Endodermal cell (in vitro differentiated cells): ENCODE measurements around the gene PRICKLE2. TPM values are rescaled to one million over a fixed set of nuclear protein-coding genes. Genes with fewer than 3 reads are reported as not detected.

Experiments
- DNase-seq: peaks from one replicate; pipeline ENCODE4 v3.0.0-alpha.2; 2017
- H3K27ac ChIP-seq: 2 replicates; pipeline ENCODE4 v1.5.1; 2013; ENCODE audit warnings: mild to moderate bottlenecking, low read depth, low read length, moderate library complexity
- H3K27me3 ChIP-seq: 2 replicates; pipeline ENCODE4 v1.6.1; 2013; ENCODE audit warnings: mild to moderate bottlenecking, low read length, moderate library complexity; ENCODE audit not compliant: insufficient read depth, control insufficient read depth, poor library complexity, severe bottlenecking
- H3K36me3 ChIP-seq: 2 replicates; pipeline ENCODE4 v1.7.0; 2013; ENCODE audit warnings: mild to moderate bottlenecking, low read length, moderate library complexity; ENCODE audit not compliant: control insufficient read depth, insufficient read depth
- H3K4me1 ChIP-seq: one replicate; pipeline ENCODE4 v1.7.0; 2013; ENCODE audit warnings: low read length; ENCODE audit not compliant: control insufficient read depth, insufficient read depth
- H3K4me3 ChIP-seq: 2 replicates; pipeline ENCODE4 v1.5.1; 2013; ENCODE audit warnings: mild to moderate bottlenecking, low read length, moderate library complexity
- H3K9ac ChIP-seq: 2 replicates; pipeline ENCODE4 v1.6.1; 2013; ENCODE audit warnings: mild to moderate bottlenecking, low read length, moderate library complexity; ENCODE audit not compliant: poor library complexity, severe bottlenecking; ENCODE audit errors: extremely low read depth
- H3K9me3 ChIP-seq: 2 replicates; pipeline ENCODE4 v1.6.1; 2013; ENCODE audit warnings: mild to moderate bottlenecking, low read length, moderate library complexity; ENCODE audit not compliant: control insufficient read depth
- H3K27ac Mint-ChIP-seq: 2 replicates; pipeline ENCODE4 v1.8.0; 2020; ENCODE audit warnings: mixed read lengths
- H3K27me3 Mint-ChIP-seq: 2 replicates; pipeline ENCODE4 v1.8.0; 2021; ENCODE audit warnings: mild to moderate bottlenecking, mixed read lengths; ENCODE audit not compliant: insufficient read depth
- H3K36me3 Mint-ChIP-seq: 2 replicates; pipeline ENCODE4 v1.8.0; 2020; ENCODE audit warnings: low read depth, mixed read lengths
- H3K4me1 Mint-ChIP-seq: 2 replicates; pipeline ENCODE4 v1.8.0; 2020; ENCODE audit warnings: mixed read lengths
- H3K4me3 Mint-ChIP-seq: 2 replicates; pipeline ENCODE4 v1.8.0; 2020; ENCODE audit warnings: mild to moderate bottlenecking, moderate library complexity, mixed read lengths
- H3K9me3 Mint-ChIP-seq: 2 replicates; pipeline ENCODE4 v1.8.0; 2020; ENCODE audit warnings: mild to moderate bottlenecking, mixed read lengths
- WGBS, 2 experiments: methylation state at CpG; one replicate each; pipeline versions ENCODE4 v1.1.5 to v1.1.7; 2013; ENCODE audit warnings: missing lambda C conversion rate in 2 of 2, mixed read lengths in 1 of 2; ENCODE audit not compliant: insufficient coverage in 1 of 2, insufficient read length in 1 of 2; 5-methylcytosine and 5-hydroxymethylcytosine counted together
- total RNA-seq, 2 donors: library from RNA; stranded (reverse); fragmentation: NEBNext Ultra II Directional in 1 of 2; extraction: Animal tissue kit (Norgen Biotek cat#: 25700) in 1 of 2; gene quantifications; 2 replicates in 1 of 2; 3 replicates in 1 of 2; pipeline ENCODE4 v1.2.1, GENCODE V29; 2021
- TF ChIP-seq, protein P1 (sequence below): fragments of 200-600 bp; sonication (generic); conservative IDR thresholded peaks from 2 replicates; pipeline ENCODE4 v1.5.0; 2021; ENCODE audit warnings: antibody characterized with exemption, mild to moderate bottlenecking

Gene PRICKLE2
- total RNA-seq, 2 donors from 2014 or later = 8.5 to 10.4 TPM

- TF ChIP-seq, protein P1, sequence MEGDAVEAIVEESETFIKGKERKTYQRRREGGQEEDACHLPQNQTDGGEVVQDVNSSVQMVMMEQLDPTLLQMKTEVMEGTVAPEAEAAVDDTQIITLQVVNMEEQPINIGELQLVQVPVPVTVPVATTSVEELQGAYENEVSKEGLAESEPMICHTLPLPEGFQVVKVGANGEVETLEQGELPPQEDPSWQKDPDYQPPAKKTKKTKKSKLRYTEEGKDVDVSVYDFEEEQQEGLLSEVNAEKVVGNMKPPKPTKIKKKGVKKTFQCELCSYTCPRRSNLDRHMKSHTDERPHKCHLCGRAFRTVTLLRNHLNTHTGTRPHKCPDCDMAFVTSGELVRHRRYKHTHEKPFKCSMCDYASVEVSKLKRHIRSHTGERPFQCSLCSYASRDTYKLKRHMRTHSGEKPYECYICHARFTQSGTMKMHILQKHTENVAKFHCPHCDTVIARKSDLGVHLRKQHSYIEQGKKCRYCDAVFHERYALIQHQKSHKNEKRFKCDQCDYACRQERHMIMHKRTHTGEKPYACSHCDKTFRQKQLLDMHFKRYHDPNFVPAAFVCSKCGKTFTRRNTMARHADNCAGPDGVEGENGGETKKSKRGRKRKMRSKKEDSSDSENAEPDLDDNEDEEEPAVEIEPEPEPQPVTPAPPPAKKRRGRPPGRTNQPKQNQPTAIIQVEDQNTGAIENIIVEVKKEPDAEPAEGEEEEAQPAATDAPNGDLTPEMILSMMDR = no peak
- no peaks in the 10 kb centered on the region for H3K27me3 ChIP-seq
- H3K4me1 Mint-ChIP-seq = peaks cover 40% of the 10 kb centered on the region
- DNase-seq = no peak
- 86 to 94% methylated on average over 3 of the region's 3 CpGs for WGBS, 2 experiments
- no peaks in the 10 kb centered on the region for H3K9me3 ChIP-seq
- H3K36me3 Mint-ChIP-seq = peaks cover 2% of the 10 kb centered on the region
- H3K27ac Mint-ChIP-seq = no peak overlapping the region
- H3K4me1 ChIP-seq = peaks cover 5% of the 10 kb centered on the region
- H3K9ac ChIP-seq = no peak overlapping the region
- H3K9me3 Mint-ChIP-seq = no peaks in the 10 kb centered on the region
- no peak overlapping the region for H3K4me3 Mint-ChIP-seq
- no peak overlapping the region for H3K27ac ChIP-seq
- H3K27me3 Mint-ChIP-seq = peaks cover 3% of the 10 kb centered on the region
- no peaks in the 10 kb centered on the region for H3K36me3 ChIP-seq
- H3K4me3 ChIP-seq = no peak overlapping the region
Measured at GRCh38 chr3:64046592-64046991, 178.7 kb downstream of the PRICKLE2 start.

DNA sequence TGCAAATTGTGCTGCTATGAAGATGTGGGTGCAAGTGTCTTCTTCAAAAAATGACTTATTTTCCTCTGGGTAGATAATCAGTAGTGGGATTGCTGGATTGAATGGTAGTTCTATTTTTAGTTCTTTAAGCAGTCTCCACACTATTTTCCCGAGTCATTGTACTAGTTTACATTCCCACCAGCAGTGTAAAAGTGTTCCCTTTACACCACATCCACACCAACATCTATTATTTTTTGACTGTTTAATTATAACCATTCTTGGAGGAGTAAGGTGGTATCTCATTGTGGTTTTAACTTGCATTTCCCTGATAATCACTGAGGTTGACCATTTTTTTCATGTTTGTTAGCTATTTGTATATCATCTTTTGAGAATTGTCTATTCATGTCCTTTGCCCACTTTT is 182.3 kb downstream of the PRICKLE2 start:
- TF ChIP-seq, protein P1 = no peak
- no peaks in the 10 kb centered on the region for H3K36me3 ChIP-seq
- DNase-seq = no peak
- H3K9me3 ChIP-seq = no peaks in the 10 kb centered on the region
- H3K27me3 ChIP-seq = no peaks in the 10 kb centered on the region
- Mint-ChIP-seq H3K36me3 (peaks cover 2% of the 10 kb centered on the region), H3K4me3 (no peak overlapping the region), H3K4me1 (peaks cover 13% of the 10 kb centered on the region), H3K27ac (no peak overlapping the region), H3K9me3 (no peaks in the 10 kb centered on the region), H3K27me3 (peaks cover 5% of the 10 kb centered on the region)
- H3K4me3 ChIP-seq = no peak overlapping the region
- H3K9ac ChIP-seq = no peak overlapping the region
- H3K27ac ChIP-seq = no peak overlapping the region
- WGBS, 2 experiments = 88% methylated on average over 1 of the region's 1 CpG; no CpG with 5 or more reads in 1 of the 2 experiments
- H3K4me1 ChIP-seq = peaks cover 2% of the 10 kb centered on the region

Other genes starting within 250 kb of the PRICKLE2 start
- 100 to 1,000 TPM in 1 of 2 donors, 10 to 100 TPM in 1; 99.7 to 109 TPM for gene PSMD6, start 202.0 kb downstream of the PRICKLE2 start, total RNA-seq